RPMI7951 (cell line): ENCODE measurements around the gene PPP1R12B. TPM values are rescaled to one million over a fixed set of nuclear protein-coding genes. Genes with fewer than 3 reads are reported as not detected.
"Not testable (repeated sequence)": the region's sequence is repeated elsewhere in the genome, so short reads cannot be mapped to it uniquely, and the experiment has no call there.

Experiments used
- DNase-seq: peaks from one replicate; pipeline ENCODE4 v3.0.0-alpha.2; 2012; ENCODE audit warnings: low read depth
- total RNA-seq: library from RNA; depleted of rRNA; stranded (reverse); fragments of >200 nt; shearing (Covaris generic); gene quantifications from 2 replicates; pipeline ENCODE4 v1.2.3, GENCODE V29; 2014

Gene PPP1R12B
- total RNA-seq, 1 experiment from 2014 or later, result 11.2 TPM

DNA sequence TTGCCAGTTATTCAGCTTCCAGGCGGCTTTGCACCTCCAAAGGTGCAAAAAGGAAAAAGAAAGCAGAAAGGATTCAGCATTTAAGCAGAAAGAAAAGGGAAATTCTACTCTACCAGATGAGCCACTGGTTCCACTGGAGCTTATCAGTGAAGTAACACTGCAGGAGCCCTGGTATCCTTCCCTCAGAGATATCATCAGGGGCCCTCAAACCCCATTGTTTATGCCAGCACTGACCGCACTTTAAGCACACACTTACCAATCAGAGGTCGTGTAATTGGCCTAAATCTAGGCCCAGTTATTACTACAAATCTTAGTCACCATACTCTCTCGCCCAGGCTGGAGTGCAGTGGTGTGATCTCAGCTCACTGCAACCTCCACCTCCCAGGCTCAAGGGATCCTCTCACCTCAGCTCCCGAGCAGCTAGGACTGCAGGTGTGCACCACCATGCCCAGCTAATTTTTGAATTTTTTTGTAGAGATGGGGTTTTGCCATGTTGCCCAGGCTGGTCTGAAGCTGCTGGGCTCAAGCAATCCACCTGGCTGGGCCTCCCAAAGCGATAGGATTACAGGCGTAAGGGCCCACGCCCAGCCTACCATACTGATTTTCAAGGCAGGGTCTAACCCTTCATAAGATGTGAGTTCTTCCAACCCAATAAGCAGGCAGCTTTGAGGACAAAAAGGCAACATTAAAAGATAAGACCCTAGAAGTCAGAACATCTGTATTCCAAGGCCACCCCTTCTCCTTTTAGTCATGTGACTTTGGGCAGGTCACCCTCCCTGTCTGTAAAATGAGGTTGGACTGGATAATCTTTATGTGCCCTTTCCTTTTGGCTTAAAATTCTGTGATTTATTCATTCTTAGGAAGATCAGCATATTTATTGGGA lies 236.4 kb downstream of the PPP1R12B start:
- DNase-seq, result no peak

- DNase-seq, result no peak
These were observed 237.1 kb downstream of the PPP1R12B start for GRCh38 chr1:202585590-202585933.

GRCh38 chr1:202586018-202586821 lies 237.7 kb downstream of the PPP1R12B start:
- peak; percentile 43 for DNase-seq

GRCh38 chr1:202586871-202587270 lies 238.4 kb downstream of the PPP1R12B start:
- DNase-seq, result no peak

- no peak for DNase-seq
These were observed 239.5 kb downstream of the PPP1R12B start for GRCh38 chr1:202587859-202588485.

DNA sequence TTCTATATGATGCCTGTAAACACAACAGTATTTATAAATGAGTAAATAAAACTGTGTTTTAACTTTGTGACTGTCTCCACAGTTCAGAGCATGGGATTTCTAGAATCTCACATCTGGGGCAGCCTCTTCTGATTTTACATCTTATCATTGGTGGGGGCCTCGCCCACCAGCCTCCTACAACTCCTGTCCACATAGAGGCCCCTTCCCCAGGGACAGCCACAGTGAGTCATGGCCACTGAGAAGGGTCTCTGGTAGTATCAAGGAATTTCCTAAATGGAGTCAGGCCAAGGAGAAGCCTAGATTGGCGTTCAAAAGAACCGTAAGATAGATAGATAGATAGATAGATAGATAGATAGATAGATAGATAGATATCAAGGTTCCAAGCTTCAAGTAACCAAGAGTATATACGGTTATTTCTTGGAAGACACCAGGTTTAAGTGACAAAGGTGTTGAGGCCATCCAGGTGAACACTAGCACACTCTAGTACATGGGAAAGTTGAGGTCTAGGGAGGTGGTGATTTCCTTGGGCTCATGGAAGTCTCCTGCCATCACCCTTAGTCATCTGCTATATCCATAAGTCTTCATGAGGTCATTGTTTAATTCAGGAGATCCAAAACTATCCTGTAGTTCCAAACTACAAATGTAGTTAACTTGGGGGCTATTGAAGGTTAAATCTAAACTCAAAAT lies 240.1 kb downstream of the PPP1R12B start:
- no peak for DNase-seq

- peak; percentile 99 for DNase-seq
These were observed 240.9 kb downstream of the PPP1R12B start for GRCh38 chr1:202589190-202589930.

DNA sequence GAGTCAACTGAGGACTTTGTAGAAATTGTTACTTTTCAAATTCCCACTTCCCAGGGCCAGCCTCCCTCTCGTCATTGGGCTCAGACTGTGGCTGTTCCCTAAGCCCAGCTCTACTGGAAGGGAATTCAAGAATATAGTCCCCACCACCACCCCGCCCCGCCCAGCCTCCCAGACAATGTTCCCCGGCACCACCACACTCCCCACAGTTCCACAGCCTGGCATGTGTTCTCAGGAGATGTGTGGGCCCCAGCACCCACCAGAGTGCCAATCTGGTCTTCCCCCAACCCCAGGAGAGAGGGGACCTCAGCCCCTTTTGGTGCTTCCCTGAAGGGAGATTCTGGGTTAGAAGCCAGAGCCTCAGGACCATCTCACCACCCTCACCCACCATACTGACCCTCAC lies 241.6 kb downstream of the PPP1R12B start:
- DNase-seq, result no peak

DNA sequence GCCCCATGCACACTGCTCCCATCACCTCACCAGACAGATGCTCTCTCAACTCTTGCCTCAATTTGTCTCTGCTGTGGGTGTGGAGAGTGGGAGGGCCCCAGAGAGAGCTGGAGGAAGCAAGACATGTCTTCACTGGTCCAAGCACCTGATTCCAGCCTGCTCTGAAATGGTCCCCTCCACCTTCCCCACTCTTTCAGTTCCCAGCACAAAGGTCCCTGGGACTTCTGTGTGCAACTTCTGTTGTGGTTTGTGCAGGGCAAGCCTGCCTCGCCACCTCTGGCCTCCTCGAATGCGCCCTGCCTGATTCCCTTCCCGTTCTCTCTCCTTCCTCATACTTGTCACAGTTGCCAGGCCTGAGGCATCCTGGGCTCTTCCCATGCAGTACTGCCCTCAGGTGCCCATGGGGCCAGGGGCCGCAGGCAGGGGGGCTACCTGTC lies 242.5 kb downstream of the PPP1R12B start:
- no peak for DNase-seq

- DNase-seq, result no peak
These were observed 243.0 kb downstream of the PPP1R12B start for GRCh38 chr1:202591515-202591914.

DNA sequence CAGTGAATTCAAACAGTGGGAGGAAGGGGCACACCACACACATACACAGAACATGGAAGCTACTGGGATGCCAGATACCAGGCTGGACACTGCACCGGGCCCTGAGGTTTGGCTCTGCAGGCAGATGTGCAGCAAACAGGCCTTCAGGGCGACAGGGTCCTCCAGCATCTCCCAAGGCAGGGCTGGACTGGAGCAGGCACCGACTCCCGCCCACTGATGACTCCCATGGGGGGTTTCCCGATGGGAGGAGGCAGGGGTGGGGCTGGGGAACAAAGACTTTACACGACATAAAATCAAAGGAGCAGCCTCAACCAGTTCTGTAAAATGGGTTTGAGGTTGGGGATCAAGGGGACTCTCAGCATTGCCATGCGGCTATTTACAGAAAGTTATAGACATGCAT lies 243.6 kb downstream of the PPP1R12B start:
- no peak for DNase-seq

DNA sequence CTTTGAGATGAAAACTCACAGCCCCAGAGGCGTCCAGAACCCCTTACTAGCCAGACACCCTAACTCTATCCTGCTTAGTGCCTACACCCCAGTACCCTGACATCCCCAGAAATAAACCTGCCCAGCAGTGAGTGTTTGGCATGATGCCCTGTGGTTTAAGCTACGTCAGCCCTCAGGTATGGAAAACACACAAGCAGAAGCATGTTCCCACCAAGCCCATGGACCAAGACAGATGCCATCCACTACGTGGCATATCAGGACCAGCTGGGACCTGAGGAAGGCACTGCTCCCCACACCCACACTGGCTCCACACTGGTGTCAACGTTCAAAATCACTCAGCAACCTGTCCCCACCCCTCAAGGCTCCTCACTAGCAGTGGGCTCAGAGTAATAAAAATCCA lies 245.3 kb downstream of the PPP1R12B start:
- no peak for DNase-seq

DNA sequence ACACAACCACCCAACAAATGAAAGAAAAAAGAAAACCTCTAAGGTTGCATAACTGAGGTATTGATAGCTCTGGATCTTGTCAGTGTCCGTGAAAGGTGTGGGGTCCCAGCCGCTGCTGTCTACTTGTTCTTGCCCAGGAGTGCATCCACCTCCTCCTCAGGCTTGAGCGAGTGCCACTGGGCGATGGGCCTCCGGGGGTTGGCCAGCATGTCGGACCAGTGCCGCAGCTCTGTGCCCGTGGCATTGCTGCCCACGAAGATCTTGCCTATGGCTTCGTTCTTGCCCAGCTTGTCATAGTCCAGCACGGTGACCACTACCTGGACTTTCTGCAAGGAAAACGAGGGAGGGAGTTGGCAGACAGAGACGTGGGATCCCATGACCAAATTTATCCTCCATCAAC lies 248.1 kb downstream of the PPP1R12B start:
- no peak for DNase-seq

DNA sequence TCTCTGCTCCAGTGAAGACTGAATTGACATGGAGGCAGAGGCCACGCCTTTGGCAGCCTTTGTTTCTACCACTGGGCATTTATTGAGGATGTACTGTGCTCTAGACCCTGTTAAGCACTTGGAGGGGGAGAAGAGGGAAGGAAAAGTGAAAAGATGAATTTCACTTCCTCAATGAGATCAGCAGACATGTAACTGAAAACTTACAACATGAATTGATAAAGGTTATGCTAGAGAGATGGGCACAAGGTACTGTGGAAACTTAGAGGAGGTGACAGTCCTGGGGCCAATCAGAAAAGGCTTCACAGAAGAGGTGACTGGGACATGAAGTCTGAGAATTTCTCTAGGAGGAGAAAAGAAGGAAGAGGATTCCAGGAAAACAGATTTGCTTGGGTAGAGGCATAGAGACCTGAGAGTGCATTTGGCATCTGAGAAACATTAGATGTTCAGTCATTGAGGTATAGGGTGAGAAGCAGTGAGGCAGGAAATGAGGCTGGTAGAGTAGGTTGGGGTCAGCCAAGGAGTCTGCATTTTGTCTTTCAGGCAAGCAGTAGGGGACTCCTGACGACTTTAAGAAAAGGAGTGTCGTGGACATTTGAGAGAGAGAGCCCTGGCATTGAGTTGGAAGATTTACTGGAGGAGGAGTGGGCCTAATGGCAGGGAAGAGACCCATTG lies 248.7 kb downstream of the PPP1R12B start:
- DNase-seq, result no peak

- peak; percentile 71 for DNase-seq
These were observed 251.4 kb downstream of the PPP1R12B start for GRCh38 chr1:202599669-202600431.

- no peak for DNase-seq
These were observed 252.0 kb downstream of the PPP1R12B start for GRCh38 chr1:202600432-202601041.

- DNase-seq, result no peak
These were observed 254.9 kb downstream of the PPP1R12B start for GRCh38 chr1:202603435-202603834.

- no peak for DNase-seq
These were observed 257.0 kb downstream of the PPP1R12B start for GRCh38 chr1:202605515-202605914.

DNA sequence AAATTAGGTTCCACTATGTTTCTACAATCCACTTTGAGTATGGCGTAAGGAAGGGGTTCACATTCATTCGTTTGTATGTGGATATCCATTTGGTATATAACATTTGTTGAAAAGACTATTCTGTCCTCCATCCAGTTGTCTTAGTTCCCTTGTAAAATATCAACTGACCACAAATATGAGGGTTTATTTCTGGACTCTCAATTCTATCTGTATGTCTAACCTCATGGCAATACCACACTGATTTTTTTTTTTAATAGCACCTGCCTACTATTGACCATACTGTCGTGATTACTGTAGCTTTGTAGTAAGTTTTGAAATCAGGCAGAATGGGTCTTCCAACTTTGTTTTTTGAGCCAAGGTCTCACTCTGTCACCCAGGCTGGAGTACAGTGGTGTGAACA lies 263.5 kb downstream of the PPP1R12B start:
- DNase-seq, result not testable (repeated sequence)
